ENCODE measurements around the gene EBF3. TPM values are rescaled to one million over a fixed set of nuclear protein-coding genes. Genes with fewer than 3 reads are reported as not detected.
"Not testable (repeated sequence)": the region's sequence is repeated elsewhere in the genome, so short reads cannot be mapped to it uniquely, and the experiment has no call there.

The EBF3 gene
- total RNA-seq, 3 donors from 2014 or later: not detected

GRCh38 chr10:129924375-129925085, 39.5 kb downstream of the EBF3 start:
- peaks cover 2% of the 10 kb centered on the region for H3K27me3 Mint-ChIP-seq (ENCODE audit: low read depth)
- DNase-seq (no peak), ATAC-seq (no peak)
- H3K4me1 Mint-ChIP-seq (ENCODE audit: low read depth): no peaks in the 10 kb centered on the region
- H3K4me3 Mint-ChIP-seq: no peak overlapping the region
- no peaks in the 10 kb centered on the region for H3K9me3 Mint-ChIP-seq
- no peaks in the 10 kb centered on the region for H3K36me3 Mint-ChIP-seq (ENCODE audit: insufficient read depth)

DNA sequence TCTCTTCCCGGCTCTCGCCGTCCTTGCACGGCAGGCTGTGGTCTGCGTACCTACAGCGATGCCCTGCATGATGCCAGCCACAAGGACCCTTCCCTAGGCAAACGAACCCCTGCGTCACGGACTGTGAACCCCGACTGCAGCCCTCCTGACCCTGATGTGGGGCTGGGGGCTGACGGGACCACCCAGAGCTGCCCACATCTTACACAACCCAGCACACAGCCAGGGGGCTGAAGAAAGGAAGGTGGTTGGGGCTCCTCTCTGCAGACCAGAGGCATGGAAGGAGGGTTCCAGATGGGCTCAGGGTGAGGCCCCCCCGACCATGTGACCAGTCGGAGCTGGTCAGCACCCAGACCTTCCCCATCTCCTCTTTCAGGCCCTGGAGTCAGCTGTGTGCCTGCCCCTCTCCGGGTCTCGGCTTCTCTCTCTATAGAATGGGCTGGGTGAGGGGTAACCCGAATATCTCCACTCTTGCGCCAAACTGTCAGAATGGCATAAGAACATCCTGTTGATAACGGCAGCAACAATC, 41.4 kb downstream of the EBF3 start:
- ATAC-seq (no peak), DNase-seq (no peak)
- H3K36me3 Mint-ChIP-seq (ENCODE audit: insufficient read depth): no peaks in the 10 kb centered on the region
- H3K4me1 Mint-ChIP-seq (ENCODE audit: low read depth): no peaks in the 10 kb centered on the region
- H3K4me3 Mint-ChIP-seq: no peak overlapping the region
- no peaks in the 10 kb centered on the region for H3K9me3 Mint-ChIP-seq
- H3K27me3 Mint-ChIP-seq (ENCODE audit: low read depth): peaks cover 2% of the 10 kb centered on the region

DNA sequence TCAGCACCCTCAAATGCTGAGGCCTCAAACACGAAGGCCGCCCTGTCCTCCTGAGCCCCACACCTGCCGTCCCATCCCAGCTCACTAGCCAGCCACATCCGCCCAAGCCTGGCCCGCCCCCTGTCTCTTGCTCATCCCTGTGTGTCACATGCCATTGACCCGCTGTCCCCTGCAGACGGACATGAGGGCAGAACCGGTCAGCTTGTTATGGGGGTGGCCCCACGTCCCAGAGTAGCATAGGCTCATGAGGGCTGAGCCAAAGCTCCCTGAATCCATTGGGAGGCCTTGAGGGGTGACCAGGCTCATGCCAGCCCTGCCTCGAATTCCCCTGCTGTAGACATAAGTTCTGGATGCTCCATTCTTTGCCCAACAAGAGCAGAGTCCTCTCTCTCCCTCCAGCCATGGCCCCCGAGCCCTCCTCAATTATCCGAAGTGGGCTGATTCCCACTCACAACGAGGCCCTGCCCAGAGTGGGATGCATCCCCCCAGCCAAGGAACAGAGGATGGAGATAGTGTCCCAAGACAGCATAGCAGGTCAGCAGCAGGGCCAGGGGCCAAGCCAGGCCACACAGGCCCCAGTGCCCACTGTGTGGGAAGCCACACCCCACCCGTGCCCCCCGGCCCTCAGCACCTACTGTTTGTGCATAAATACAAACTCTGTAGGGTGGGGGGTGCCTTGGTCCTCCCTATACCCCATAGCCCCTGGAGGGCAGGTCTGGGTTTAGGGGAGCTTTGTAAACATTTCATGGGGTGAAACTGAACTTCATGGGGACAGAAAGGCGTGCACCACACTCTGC, 42.1 kb downstream of the EBF3 start:
- Mint-ChIP-seq H3K9me3 (no peaks in the 10 kb centered on the region), H3K4me1 (ENCODE audit: low read depth) (no peaks in the 10 kb centered on the region), H3K36me3 (ENCODE audit: insufficient read depth) (no peaks in the 10 kb centered on the region), H3K27me3 (ENCODE audit: low read depth) (peaks cover 2% of the 10 kb centered on the region), H3K4me3 (no peak overlapping the region)
- DNase-seq: no peak
- ATAC-seq: no peak

DNA sequence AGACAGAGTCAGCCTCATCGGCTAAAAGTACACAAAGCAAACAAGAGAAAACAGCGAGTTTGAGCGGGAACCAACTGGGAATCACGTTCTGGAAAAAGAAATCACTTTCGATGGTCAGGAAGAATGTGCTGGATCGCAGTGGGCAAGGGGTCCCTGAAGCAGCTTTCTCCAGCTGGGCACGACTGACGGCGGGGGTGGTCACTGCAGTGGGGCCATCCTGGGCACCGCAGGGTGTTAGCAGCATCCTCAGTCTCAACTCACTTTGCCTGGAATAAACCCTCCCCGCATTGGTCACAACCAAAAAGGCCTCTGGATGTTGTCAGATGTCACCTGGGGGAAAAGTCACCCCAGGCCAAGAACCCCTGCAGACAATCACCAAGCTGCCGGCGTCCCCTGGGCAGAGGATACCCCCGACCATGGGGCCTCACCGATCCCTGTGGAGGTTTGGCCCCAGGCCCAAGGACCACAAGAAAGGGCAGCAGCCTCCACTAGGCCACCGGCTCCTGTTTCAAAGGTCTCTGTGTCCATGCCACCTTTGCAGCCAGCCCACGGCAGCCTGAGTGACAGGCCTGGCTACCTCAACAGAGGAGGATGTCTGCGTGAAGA, 42.9 kb downstream of the EBF3 start:
- Mint-ChIP-seq H3K4me1 (ENCODE audit: low read depth) (no peaks in the 10 kb centered on the region), H3K9me3 (no peaks in the 10 kb centered on the region), H3K27me3 (ENCODE audit: low read depth) (peaks cover 2% of the 10 kb centered on the region), H3K36me3 (ENCODE audit: insufficient read depth) (no peaks in the 10 kb centered on the region), H3K4me3 (no peak overlapping the region)
- ATAC-seq: no peak
- no peak for DNase-seq

DNA sequence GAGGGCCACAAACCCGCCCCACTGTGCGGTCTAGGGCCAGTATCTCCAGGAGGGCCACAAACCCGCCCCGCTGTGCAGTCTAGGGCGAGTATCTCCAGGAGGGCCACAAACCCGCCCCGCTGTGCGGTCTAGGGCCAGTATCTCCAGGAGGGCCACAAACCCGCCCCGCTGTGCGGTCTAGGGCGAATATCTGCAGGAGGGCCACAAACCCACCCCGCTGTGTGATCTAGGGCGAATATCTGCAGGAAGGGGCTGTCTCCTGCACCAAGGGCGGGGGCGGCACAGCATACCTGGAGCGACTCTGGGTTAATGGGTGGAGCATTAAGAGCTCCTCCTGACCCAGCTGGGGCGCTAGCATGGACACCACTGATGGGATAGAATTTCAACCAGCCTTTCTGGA, 43.9 kb downstream of the EBF3 start:
- not testable (repeated sequence) for ATAC-seq; H3K4me1 Mint-ChIP-seq (ENCODE audit: low read depth)

GRCh38 chr10:129919358-129919757, 44.7 kb downstream of the EBF3 start:
- ATAC-seq (no peak), DNase-seq (no peak)
- no peaks in the 10 kb centered on the region for H3K36me3 Mint-ChIP-seq (ENCODE audit: insufficient read depth)
- H3K4me3 Mint-ChIP-seq: no peak overlapping the region
- no peaks in the 10 kb centered on the region for H3K4me1 Mint-ChIP-seq (ENCODE audit: low read depth)
- peaks cover 2% of the 10 kb centered on the region for H3K27me3 Mint-ChIP-seq (ENCODE audit: low read depth)
- H3K9me3 Mint-ChIP-seq: no peaks in the 10 kb centered on the region

More for the DNA sequence above, 43.9 kb downstream of the EBF3 start:
- H3K4me3 Mint-ChIP-seq; H3K9me3 Mint-ChIP-seq; H3K27me3 Mint-ChIP-seq (ENCODE audit: low read depth); H3K36me3 Mint-ChIP-seq (ENCODE audit: insufficient read depth); DNase-seq: not testable (repeated sequence)

DNA sequence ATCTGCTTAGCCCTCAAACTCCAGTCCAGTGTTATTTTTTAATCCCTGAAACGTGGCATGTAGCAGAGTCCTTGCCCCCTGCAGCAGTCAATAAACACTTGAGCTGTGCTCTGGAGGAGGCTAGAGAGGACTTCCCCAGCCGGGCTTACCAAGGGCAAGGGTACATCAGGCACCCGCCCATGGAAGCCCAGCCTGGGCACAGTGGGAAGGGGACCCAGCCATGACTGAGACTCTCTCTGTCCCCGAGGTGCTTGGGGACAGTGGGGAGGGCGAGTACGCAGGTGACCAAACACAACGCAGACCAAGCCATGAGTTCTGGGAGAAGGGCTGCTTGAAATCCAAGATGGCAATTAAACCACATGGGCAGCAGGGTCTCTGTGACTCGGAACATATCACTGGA, 45.2 kb downstream of the EBF3 start:
- H3K36me3 Mint-ChIP-seq (ENCODE audit: insufficient read depth): no peaks in the 10 kb centered on the region
- no peak for ATAC-seq
- no peak overlapping the region for H3K4me3 Mint-ChIP-seq
- H3K4me1 Mint-ChIP-seq (ENCODE audit: low read depth): no peaks in the 10 kb centered on the region
- H3K27me3 Mint-ChIP-seq (ENCODE audit: low read depth): peaks cover 2% of the 10 kb centered on the region
- H3K9me3 Mint-ChIP-seq: no peaks in the 10 kb centered on the region
- DNase-seq: no peak

- ATAC-seq (no peak), DNase-seq (no peak)
- Mint-ChIP-seq H3K27me3 (ENCODE audit: low read depth) (peaks cover 2% of the 10 kb centered on the region), H3K4me1 (ENCODE audit: low read depth) (no peaks in the 10 kb centered on the region), H3K36me3 (ENCODE audit: insufficient read depth) (no peaks in the 10 kb centered on the region), H3K9me3 (no peaks in the 10 kb centered on the region), H3K4me3 (no peak overlapping the region)
Measured at GRCh38 chr10:129918401-129918800, 45.7 kb downstream of the EBF3 start.

- DNase-seq (no peak), ATAC-seq (no peak)
- Mint-ChIP-seq H3K27me3 (ENCODE audit: low read depth) (peaks cover 1% of the 10 kb centered on the region), H3K4me3 (no peak overlapping the region), H3K9me3 (no peaks in the 10 kb centered on the region), H3K36me3 (ENCODE audit: insufficient read depth) (no peaks in the 10 kb centered on the region), H3K4me1 (ENCODE audit: low read depth) (no peaks in the 10 kb centered on the region)
Measured at GRCh38 chr10:129917936-129918335, 46.1 kb downstream of the EBF3 start.

- Mint-ChIP-seq H3K36me3 (ENCODE audit: insufficient read depth) (no peaks in the 10 kb centered on the region), H3K4me3 (no peak overlapping the region), H3K4me1 (ENCODE audit: low read depth) (no peaks in the 10 kb centered on the region), H3K9me3 (no peaks in the 10 kb centered on the region), H3K27me3 (ENCODE audit: low read depth) (no peaks in the 10 kb centered on the region)
- DNase-seq (no peak), ATAC-seq (no peak)
Measured at GRCh38 chr10:129916506-129916995, 47.5 kb downstream of the EBF3 start.

DNA sequence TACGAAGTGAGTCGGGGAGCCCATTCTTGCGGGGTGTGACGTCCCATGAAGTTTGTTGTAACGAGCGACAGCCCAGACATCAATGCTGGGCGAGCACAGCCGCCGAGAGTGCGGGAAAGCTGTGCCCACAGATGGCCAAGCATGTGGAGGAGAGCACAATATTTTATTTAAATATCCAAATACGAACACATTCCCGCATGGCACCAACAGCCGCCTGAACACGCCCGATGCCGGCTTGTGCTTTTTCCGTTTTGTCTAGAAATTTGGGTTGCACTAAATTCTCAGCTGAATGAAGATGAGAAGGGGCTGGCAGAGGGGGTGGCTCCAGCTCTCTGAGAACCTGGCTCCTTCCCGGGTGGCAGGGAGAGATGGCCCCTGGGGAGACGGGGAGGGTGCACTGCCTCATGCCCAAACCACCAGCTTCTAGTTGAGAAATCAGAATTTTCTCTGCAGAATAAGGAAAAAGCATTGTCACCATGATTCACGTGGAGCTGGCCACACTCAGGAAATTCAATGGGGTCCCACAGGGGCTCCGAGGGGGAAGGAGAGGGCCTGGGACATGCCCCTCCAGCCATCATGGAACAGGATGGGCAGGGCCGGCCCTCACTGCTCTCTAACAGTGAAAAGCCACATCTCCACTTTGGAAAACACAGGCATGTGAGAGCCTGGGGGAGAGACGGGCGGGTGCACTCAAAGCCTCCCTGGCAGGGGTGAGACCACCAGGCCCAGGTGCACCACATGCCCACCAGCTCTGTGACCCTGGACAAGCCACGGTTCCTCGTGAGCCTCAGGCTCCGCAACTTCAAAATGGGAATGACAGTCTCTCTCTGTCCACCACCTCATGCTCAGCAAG, 48.3 kb downstream of the EBF3 start:
- ATAC-seq (no peak), DNase-seq (no peak)
- H3K36me3 Mint-ChIP-seq (ENCODE audit: insufficient read depth): no peaks in the 10 kb centered on the region
- H3K4me3 Mint-ChIP-seq: no peak overlapping the region
- H3K9me3 Mint-ChIP-seq: no peaks in the 10 kb centered on the region
- H3K4me1 Mint-ChIP-seq (ENCODE audit: low read depth): no peaks in the 10 kb centered on the region
- no peaks in the 10 kb centered on the region for H3K27me3 Mint-ChIP-seq (ENCODE audit: low read depth)

GRCh38 chr10:129914960-129915359, 49.1 kb downstream of the EBF3 start:
- H3K27me3 Mint-ChIP-seq (ENCODE audit: low read depth): no peaks in the 10 kb centered on the region
- H3K9me3 Mint-ChIP-seq: no peaks in the 10 kb centered on the region
- no peak for DNase-seq
- no peaks in the 10 kb centered on the region for H3K4me1 Mint-ChIP-seq (ENCODE audit: low read depth)
- H3K36me3 Mint-ChIP-seq (ENCODE audit: insufficient read depth): no peaks in the 10 kb centered on the region
- ATAC-seq: no peak
- no peak overlapping the region for H3K4me3 Mint-ChIP-seq

DNA sequence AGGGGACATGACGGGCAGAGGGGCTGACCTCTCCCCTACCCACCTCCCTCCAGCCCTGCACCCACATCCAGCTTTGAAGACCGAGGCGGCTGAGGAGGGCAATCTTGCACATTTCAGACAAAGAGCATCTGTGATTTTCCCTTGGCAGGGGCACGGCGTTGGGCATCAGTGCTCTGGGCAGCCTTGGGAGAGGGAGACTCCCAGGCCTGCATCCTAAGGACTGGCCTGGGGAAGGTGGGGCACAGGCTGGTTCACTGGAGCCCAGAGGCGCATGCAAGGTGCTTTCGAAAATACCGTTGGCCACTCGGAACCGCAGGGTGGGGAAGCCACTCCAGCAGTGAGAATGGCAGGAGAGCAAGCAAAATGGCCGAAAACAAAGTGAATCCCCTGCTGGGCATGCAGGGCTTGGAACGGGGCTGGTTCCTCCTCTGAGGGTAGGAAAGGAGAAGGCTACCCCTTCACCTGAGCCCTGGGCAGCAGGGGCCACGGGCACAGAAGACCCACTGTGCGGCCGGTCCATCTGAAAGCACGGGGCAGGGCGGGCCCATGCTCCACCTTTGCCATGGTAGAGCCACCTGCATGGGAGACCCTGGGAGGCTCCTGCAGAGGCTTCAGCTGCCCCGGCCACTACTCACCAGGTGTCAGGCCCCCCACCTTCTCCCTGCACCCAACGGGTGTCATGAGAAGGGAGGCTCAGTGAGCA, 49.8 kb downstream of the EBF3 start:
- no peak for ATAC-seq
- H3K4me3 Mint-ChIP-seq: no peak overlapping the region
- H3K4me1 Mint-ChIP-seq (ENCODE audit: low read depth): no peaks in the 10 kb centered on the region
- no peak for DNase-seq
- H3K36me3 Mint-ChIP-seq (ENCODE audit: insufficient read depth): no peaks in the 10 kb centered on the region
- H3K9me3 Mint-ChIP-seq: no peaks in the 10 kb centered on the region
- peaks cover 3% of the 10 kb centered on the region for H3K27me3 Mint-ChIP-seq (ENCODE audit: low read depth)
